HG03469 (cell line): ENCODE data around the gene YTHDF1.

Experiments used
- ATAC-seq: cut with Tn5 transposase; IDR thresholded peaks from one replicate; pipeline ENCODE4 v1.9.1; 2021; ENCODE audit warnings: mild to moderate bottlenecking, moderate library complexity, moderate number of reproducible peaks; ENCODE audit not compliant: unreplicated experiment

YTHDF1 gene

DNA sequence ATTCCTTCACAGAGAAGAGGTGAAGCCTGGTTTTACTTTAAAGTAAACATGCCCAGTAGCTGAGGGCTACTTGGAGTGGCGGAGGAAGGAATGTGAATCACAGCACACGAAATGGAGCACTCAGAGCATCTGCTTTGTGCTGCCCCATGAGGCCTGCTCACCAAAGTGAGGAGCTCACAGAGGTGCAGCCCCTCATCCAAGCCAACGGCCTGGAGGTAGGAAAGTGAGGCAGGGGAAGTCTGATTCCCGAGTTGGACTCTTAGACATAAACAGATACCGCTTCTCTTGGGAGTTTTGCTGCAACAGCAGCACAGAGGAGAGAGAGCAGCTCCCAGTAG is 3.6 kb downstream of the YTHDF1 start:
- ATAC-seq = no peak

DNA sequence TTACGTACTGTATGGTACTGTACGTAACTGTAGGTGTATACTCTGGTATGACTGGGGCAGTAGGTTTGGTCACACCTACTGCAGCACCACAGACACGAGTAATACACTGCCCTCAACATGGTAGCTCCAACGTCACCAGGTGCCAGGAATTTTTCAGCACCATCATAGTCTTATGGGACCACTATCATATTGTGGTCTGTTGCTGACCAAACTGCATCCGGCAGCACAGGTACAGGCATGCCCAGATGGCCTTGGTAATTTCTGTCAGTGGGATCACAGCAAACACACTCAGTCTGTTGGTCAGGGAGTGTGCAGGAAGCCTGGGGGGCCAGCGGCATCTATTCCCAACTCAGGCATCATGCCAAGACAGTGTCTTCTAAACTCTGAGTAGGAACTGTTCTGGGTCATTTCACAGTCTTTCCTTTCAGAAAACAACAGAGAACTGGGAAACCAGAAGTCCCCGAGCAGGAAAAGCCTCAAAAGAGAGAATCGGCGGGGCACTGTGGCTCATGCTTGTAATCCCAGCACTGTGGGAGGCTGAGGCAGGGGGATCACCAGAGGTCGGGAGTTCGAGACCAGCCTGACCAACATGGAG is 5.8 kb downstream of the YTHDF1 start:
- no peak for ATAC-seq

- no peak for ATAC-seq
Measured at GRCh38 chr20:63208346-63208909, 7.5 kb downstream of the YTHDF1 start.

DNA sequence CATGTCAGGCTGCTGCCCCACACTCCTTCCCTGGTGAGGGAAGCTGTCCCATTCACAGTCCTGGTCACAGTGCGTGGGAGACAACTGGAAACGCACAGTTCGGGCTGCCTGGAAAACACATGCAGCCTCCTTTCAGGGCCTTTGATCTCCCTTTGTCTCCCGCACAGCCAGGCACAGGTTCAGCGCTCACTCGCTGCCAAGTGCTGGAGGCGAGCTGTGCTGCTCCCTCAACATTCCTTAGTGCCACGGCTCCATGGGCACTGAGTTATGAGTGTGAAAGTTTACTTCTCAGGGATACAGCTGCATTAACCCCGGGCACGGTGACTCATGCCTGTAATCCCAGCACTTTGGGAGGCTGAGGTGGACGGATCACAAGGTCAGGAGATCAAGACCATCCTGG is 9.1 kb downstream of the YTHDF1 start:
- no peak for ATAC-seq

DNA sequence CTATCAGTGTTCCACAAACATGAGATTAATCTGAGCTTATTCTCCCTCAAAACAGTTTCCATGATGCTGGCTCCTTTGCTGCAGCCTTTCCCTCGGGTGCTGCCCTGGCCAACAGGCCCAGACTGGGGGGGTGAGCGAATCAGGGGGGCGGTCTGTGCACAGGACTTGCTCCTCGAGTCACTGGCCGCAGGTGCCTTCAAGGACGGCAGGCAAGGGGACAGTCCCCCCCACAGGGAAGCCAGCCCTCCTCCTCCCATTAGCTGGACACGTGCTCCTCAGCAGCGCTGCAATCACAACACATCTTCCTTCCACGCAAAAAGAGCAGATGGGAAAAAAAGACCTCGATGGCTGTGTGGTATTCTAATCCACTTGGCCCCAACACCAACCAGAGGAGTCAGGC is 10.0 kb downstream of the YTHDF1 start:
- ATAC-seq = no peak

DNA sequence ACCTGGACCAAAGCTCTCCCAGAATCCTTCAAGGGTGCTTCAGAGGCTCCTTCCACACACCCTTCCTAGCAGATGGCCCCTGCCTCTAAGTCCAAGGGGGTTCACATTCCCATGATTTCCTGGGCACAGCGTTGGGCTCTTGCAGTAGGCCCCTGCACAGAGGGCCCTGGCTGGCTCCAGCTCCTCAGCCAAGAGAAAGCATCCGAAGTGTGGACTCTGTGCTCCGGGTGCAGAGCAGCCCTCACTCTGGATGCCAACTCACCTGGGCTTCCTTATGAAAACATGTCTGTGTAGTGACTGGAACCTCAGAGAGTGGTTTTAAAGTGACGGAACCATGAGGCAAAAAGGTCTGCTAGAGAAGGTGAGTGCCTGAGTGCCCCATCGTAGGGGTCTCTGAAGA is 11.6 kb downstream of the YTHDF1 start:
- no peak for ATAC-seq

DNA sequence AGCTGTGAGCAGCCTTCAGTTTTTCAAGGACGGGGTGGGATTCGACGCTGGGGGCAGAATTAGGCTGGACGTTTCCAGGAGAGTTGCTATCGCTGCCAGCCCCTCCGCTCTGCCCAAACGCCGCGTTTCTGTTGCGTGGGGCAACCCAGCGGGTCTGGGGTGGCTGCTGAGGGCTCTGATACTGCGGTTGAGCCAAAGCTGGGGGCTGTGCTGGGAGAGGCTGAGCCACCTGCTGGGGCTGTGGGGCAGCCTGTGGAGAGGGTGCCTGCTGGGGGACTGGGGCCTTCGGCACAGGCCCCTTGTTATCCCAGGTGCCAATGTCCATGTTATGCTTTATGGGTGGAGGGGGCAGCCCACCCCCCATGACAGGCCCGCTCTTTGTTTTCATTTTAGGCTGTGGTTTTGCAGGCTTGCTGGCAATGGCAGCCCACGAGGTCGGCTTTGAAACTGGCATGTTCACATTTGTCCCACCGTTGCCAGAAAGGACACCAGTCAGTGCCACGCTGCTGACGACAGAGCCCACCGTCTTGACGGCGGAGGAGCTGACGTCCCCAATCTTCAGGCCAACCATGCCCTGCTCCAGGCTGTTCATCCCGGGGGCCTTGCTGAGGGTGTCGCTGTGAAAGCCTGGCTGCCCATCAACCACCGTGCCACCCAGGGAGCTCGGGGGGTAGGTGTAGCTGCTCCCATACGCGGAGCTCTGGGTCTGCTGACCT is 13.0 kb downstream of the YTHDF1 start:
- ATAC-seq = no peak

- no peak for ATAC-seq
Measured at GRCh38 chr20:63202021-63202420, 13.9 kb downstream of the YTHDF1 start.

GRCh38 chr20:63198606-63199005 is 17.3 kb downstream of the YTHDF1 start:
- no peak for ATAC-seq

GRCh38 chr20:63196768-63197470 is 19.0 kb downstream of the YTHDF1 start:
- ATAC-seq = no peak

DNA sequence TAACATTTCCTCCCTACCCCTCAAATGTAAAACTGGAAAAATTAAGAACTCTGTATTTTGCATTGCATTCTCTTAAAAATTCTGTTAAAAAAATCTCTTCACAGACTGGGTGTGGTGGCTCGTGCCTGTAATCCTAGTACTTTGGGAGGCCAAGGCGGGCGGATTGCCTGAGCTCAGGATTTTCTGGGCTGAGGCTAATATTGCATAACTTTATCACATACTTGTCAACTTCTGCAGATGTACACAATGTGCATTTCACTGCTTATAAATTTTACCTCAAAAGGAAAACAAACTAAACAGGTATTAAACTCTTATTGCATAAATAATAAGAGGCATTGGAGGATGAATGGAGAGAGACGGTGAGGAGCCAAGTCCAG is 21.1 kb downstream of the YTHDF1 start:
- ATAC-seq = no peak

DNA sequence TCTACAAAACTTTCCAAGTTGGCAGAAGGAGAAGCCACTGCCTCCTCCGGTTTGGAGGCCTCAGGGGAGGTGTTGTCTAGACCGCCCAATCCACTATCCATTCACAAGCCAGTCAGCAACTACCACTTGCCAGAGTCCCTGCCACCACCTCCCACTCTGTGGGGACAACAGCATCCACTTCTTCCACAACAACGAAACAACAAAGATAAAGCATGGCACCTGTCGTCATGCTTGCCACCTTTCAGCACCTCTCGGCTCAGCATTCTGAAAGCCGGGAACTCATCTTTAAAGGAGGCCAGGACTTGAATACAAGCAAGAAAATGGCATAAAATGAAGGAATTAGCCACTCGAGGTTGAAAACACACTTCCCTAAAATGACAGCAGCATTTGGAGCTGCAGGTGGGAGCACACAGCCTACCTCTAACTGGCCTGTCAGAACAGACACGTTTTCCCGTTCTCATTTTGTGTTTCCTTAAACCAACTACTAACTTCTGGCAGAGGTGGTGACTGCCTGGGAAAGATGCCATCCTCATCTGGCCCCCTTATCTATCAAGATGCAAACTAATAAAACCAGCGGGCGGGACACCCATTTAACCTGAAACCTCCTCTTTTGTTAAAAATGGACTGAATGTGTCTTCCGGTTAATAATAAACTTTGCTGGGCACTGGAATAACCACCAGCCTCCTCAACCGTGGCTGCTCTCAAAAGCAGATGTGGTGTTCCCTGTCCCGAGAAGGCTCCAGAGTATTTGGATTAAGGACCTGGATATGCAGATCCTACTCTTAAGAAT is 21.7 kb downstream of the YTHDF1 start:
- no peak for ATAC-seq

- no peak for ATAC-seq
Measured at GRCh38 chr20:63192721-63193120, 23.2 kb downstream of the YTHDF1 start.

DNA sequence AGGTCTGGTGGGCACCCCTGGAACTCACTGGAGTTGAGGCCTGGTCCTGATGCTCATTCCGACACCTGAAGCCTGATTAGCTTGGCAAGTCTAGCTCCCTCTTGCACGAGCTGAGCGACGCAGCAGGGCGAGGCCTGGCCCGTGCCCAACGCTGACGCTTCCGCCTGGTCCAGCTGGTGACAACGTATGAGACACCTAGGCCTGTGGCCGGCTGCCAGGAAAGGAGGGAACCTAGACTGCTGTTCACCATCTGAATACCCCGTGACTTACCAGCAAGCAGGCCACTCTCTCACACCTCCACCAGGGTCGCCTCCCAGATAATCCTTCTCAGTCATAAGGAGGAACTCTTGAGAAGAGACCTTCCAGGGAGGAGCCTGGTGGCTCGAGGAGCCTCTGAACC is 24.5 kb downstream of the YTHDF1 start:
- no peak for ATAC-seq

DNA sequence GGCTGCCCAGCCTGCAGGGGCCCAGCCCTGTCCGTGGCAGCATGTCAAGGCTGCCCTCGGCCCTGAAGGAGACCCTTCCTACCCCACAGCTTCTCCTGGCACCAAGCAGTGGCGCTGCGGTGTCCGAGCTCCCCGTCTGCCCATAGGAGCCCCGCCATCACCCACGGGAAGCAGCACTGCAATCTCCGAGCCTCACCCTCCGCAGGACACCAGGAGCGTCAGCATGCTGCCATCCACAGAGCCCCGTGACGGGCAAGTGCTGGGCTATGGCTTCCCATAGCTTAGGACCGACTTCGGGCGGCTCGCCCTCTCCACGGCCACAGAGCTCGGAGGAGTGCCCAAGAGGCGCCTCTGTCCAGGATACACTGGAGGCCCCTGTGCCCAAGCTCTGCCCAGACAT is 25.1 kb downstream of the YTHDF1 start:
- ATAC-seq = no peak

GRCh38 chr20:63189846-63190559 is 25.9 kb downstream of the YTHDF1 start:
- ATAC-seq = no peak

GRCh38 chr20:63189322-63189642 is 26.6 kb downstream of the YTHDF1 start:
- ATAC-seq = no peak

DNA sequence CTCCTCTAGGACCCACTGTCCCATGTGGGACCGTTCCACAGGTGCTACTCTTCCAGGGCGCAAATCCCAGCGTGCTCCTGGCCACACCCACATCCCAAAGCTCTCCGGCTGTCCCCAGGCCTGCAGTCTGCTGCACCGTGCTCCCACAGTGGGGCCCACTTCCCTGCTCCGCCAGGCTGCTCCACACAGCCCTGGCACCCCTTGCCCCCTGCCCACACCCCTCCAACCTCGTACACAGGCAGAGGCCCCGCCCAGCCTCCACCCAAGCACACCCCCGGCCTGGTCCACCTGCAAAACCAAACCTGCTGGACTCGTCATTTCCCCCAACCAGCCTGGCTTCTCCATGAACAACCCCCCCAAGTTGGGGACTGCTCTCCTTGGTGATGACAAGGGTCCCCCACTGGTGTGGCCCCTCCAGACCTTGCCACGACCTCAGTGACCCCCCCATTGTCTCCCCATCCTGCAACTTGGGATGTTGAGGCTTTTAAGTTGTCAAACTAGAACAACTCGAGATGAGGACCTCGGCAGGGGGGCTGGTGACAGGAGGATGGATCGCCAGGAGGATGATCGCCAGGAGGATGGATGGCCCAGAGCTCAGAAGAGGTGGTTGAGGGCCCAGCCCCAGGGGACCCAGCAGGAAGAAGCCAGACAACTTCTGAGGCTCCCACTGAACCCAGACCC is 27.1 kb downstream of the YTHDF1 start:
- no peak for ATAC-seq

DNA sequence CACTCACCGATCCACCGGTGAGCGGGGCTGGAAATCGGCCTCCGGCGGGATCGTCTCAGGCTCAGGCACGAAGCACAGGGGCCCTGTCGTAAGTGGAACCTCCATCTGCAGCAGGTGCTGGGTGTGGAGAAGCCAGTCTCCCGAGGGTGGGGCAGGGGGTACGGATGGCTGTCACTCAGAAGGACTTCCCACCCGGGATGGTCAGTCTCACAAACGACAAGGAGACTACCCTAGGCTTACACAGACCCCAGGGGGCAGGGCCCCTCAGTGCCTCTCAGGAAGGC is 27.8 kb downstream of the YTHDF1 start:
- ATAC-seq = no peak

DNA sequence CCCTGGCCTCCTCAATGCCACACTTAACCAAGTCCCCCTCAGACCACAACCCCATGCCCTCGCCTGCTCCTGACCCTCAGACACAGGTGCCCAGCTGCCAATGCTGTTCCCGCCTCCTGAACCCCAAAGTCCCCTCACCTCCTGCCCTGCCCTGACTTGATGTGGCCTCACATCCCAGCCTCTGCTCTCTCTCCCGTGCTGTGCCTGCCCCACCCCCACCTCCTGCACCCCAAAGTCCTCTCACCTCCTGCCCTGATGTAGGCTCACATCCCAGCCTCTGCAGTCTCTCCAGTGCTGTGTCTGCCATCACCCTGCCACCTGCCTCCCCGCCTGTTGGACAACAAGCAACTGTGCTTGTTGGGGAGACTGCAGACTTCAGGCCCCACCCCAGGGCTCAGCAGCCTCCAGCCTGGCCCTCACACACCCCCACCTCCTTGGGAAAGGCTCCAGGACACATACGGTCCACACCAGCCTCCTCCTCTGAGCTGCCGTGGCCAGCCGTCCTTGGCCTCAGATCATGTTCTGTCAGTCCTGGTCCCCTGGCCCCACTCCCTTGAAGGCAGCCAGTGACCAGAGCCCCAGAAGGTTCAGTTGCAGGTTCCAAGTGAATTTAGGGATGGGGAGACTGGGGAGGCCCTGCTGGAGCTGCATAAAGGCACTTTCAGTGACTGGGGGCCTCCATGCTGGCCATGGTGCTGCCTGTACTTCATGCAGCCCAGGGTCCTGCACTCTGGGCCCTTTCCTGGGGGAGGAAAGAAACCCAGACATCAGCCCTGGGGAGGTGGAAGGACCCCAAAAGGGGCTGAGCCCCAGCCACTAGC is 28.4 kb downstream of the YTHDF1 start:
- no peak for ATAC-seq
